HL-60 (cell line): ENCODE measurements around the gene ADPRM.

Experiments
- CTCF ChIP-seq: IDR thresholded peaks from one replicate; pipeline ENCODE4 v1.5.1; 2011; ENCODE audit warnings: low read length, control low read depth, inconsistent platforms; ENCODE audit not compliant: insufficient read depth
- GABPA ChIP-seq: IDR thresholded peaks from 2 replicates; pipeline ENCODE4 v1.6.1; 2012; ENCODE audit warnings: low read depth
- POLR2AphosphoS5 ChIP-seq: IDR thresholded peaks from 2 replicates; pipeline ENCODE4 v1.6.1; 2012; ENCODE audit warnings: low read depth
- REST ChIP-seq: IDR thresholded peaks from 2 replicates; pipeline ENCODE4 v1.6.1; 2012; ENCODE audit warnings: low read depth; ENCODE audit not compliant: insufficient replicate concordance

- TF ChIP-seq CTCF = no peak
- no peak for TF ChIP-seq REST
- no peak for TF ChIP-seq POLR2AphosphoS5
- no peak for TF ChIP-seq GABPA
Measured at GRCh38 chr17:10754861-10755591, 57.6 kb downstream of the ADPRM start.
